CD1c-positive myeloid dendritic cell (primary cell): ENCODE data around the gene MGMT.

Experiments
- DNase-seq: peaks from one replicate; pipeline ENCODE4 v3.0.0-alpha.2; 2016; ENCODE audit errors: extremely low spot score

Gene MGMT

GRCh38 chr10:129685271-129685670 lies 218.2 kb downstream of the MGMT start:
- DNase-seq = no peak

- DNase-seq = no peak
Measured at GRCh38 chr10:129689671-129690071, 222.6 kb downstream of the MGMT start.

- no peak for DNase-seq
Measured at GRCh38 chr10:129690248-129691070, 223.4 kb downstream of the MGMT start.

DNA sequence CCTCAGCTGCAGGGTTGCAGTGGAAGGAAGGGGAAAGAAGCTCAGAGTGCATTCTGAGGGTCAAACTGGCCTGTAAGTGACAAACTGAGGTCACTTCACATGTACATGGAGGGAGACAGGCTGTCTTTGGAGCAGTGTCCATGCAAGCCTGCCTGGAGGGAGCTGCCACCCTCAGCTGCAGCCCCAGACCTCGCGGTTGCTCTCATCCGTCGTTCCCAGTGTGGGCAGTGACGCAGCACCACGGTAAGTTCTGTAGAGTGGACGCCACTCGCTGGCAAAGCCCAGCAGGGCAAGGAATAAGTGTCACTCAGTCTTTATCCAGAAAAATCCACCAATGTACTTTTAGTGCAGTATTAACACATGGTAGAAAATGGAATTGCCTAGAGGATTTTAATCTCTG lies 225.7 kb downstream of the MGMT start:
- DNase-seq = no peak

DNA sequence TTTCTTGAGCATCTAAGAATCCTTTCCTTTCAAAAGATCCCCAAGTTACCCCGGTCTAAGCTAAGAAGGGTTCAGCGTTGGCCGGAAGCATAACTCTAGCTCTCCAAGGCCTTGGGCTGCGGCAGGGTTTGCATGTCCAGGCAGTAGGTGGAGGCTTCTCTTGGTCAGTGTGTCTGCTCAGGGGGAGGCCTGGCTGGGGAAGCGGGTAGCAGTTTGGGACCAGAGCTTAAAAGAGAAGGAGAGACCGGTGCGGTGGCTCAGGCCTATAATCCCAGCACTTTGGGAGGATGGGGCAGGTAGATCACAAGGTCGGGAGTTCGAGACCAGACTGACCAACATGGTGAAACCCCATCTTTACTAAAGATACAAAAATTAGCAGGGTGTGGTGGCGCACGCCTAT lies 226.3 kb downstream of the MGMT start:
- DNase-seq = no peak

DNA sequence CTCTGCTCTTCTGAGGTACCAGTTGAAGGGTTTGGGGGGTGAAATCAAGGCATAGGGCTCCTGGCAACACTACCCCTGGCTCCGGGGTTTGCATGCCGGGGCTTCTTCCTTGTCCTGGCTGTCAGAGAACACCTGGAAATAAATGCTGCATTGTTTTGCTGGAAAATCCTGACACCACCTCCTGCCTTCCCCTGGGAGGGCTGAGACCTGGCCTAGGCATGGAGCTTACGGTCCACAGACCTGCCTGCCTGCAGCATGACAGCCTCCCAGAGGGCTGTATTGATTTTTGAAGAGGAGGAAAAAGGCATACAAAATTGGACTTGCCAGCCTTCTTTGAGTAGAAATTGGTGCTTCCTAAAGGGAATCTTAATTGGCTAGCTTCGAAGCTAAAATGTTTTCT lies 227.1 kb downstream of the MGMT start:
- no peak for DNase-seq

DNA sequence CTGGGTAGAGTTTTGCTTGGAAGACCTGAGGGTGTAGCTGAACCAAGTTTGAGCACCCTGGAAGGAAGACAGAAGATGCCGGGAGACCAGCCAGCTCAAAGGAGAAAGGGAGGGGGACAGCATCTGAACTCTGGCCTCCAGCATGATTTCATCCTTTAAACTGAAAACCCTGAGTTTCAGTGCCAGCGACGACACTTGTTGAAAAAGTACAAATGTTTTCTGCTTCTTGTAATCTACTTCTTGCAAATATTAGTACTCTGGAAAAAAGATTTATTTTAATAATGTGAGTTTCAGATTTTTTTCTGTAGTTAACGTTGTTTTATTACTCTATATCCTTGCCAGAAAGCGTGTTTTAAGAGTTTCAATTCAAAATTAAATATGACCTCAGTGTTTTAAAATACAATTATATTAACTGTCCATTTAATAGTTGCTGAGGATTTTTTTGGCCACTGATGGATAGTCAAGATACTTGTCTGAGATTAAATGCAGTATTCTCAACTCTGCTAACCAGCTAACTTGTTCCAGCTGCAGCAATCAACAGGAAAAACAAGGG lies 227.7 kb downstream of the MGMT start:
- no peak for DNase-seq

- DNase-seq = no peak
Measured at GRCh38 chr10:129695671-129696070, 228.6 kb downstream of the MGMT start.

- no peak for DNase-seq
Measured at GRCh38 chr10:129696636-129697035, 229.6 kb downstream of the MGMT start.

DNA sequence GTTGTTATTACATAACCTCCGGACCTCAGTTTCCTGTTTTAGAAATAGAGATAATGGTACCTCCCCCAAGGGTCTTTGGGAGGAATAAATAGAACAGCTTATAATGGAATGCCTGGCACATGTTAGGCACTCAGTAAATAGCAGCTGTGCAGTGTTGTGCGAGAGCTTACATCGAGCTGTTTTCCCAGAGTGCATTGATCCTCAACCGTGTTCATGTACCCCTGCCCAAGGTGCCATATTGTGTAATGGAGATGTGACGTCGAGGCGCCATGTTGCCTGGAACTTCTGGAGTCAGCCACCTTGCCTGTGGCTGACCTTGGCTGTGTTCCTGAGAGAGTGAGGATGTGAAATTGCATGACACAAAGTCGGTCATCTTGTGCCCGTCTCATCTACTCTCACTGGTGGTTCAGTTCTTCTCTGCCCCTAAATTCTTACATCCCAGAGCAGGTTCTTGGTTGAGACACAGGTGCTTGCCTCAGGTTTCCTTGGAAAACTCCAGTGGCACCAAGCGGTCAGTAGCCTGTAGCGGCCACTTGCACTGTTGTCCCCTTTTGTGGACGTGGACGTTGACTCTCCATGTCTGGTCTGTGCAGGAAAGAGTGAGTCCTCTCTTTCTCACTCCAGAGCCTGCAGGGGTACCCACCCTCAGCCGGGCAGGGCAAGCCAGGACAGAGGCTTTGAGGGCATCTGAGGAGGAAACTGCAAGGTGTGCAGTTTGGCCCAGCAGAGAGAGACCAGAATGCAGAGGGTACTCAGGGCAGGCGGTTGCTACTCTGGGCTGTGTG lies 230.6 kb downstream of the MGMT start:
- no peak for DNase-seq

DNA sequence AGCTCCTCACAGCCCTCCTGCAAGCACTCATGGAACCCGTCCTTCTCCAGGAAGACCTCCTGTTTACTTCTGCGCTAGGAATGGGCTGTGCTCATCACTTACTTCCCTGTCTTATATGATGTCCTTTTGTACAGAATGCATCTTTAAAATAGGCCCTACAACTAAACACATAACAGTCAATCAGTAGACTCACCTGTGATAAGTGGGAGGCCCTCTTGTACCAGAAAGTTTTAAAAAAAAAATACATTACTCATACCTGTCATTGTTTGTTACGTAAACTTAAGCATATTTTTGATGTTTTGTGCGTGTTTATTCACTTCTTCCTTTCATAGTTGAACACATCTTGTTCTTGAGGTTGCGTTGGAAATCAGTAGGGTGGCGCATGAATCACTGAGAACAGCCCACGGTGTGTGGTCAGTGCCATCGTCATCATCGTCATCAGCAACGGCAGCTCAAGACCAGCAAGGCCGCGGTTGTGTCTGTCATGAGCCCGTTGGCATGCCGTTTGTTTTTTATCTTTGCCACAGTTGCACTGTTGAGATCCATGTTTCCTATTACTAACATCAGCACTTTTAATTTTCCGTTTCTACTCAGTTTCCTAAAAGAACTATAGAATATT lies 232.8 kb downstream of the MGMT start:
- no peak for DNase-seq

DNA sequence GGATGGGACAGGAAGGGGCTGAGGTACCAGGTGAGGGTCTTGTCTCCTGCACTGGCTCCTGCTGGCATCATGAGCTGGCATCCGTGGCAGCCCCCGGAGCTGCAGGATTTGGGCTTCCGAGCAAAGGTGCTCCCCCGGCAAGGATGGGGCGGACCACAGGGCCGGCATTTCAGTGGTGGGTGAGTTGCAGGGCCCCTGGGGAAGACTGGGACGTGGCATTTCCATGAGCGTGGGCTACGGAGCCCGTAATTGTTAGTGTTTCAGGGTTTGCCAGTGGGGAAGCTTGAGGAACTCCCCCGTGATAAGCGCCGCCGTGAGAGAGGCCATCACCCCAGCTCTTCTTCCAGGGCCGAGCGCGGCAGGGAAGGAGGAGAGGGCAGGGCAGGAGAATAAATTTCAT lies 235.6 kb downstream of the MGMT start:
- no peak for DNase-seq

GRCh38 chr10:129703287-129704137 lies 236.5 kb downstream of the MGMT start:
- DNase-seq = no peak

DNA sequence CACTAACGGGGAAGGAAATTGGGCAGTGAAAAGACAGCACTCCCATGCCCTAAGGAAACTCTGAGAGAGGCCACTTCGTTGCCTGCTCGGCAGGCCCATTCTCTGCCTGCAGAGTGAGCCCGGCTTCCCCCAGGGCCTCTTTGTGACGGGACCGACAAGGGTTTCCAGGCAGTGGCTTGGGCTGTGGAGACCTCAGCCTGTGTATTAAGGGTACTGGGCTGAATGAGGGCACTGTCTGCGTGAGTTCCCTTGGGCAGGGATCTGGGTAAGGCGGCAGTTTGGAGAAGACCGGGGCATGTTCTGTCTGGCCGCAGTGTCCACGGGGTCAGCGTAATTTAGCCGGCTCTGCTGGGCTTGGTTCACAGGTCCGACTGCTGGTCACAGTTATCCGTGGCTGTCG lies 237.2 kb downstream of the MGMT start:
- DNase-seq = no peak

- DNase-seq = no peak
Measured at GRCh38 chr10:129704786-129705525, 237.9 kb downstream of the MGMT start.

- no peak for DNase-seq
Measured at GRCh38 chr10:129705676-129706075, 238.6 kb downstream of the MGMT start.

- DNase-seq = no peak
Measured at GRCh38 chr10:129706081-129706480, 239.0 kb downstream of the MGMT start.

DNA sequence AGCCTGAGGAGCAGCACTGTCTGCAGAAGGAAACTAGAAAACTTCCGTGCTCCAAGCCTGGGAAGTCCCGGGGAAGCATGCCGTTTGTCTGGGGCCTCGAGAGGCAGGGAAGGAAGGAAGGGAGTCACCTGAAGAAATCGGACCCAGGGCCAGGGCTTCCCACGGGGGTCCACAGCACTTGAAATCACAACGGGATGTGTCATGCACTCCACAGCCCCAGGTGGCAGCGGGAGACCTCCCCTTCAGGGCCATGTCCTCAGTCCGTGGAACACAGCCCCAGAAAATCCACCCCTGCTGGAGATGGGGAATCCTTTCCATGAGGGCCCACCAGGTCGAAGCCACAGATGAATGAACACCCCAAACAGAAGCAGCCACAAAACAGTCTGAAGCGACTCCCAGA lies 239.5 kb downstream of the MGMT start:
- no peak for DNase-seq

- no peak for DNase-seq
Measured at GRCh38 chr10:129707406-129708388, 240.7 kb downstream of the MGMT start.

DNA sequence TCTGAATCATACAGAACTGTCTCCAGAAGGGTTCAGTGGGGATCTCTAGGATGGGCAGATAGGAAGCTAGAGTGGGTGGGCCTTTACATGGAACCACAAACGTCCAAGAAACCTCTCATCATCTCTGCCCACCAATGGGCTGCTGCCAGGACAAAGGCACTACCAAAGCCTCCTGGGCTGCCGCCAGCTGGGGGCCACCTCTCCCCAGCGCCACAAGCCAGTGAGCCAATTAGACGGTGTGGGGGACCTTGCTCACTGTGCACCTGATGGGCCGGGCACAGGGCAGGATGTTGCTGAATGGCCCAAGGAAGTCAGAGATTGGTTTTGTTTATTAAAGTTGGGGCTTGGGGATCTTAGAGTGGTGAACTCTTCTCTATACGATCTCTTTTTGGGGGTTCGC lies 242.1 kb downstream of the MGMT start:
- DNase-seq = no peak
